ENCODE measurements around the gene DLL3. TPM values are rescaled to one million over a fixed set of nuclear protein-coding genes. Genes with fewer than 3 reads are reported as not detected.

DLL3 gene
- total and polyA plus RNA-seq, 4 donors, result not detected

GRCh38 chr19:39492788-39493187 lies 6.0 kb upstream of the DLL3 start:
- peaks cover 0 to 2% (median 2%) of the 10 kb centered on the region in 4 donors for H3K4me1 ChIP-seq (ENCODE audit: control insufficient read depth in 4 of 4, insufficient read depth in 4 of 4, low read length in 3 of 4)
- 89% methylated on average over 3 of the region's 3 CpGs for WGBS
- H3K9me3 ChIP-seq (ENCODE audit: control insufficient read depth in 4 of 4, low read length in 3 of 4), result no peaks in the 10 kb centered on the region
- no peak overlapping the region for H3K9ac ChIP-seq (ENCODE audit: low read depth in 1 of 2, low read length in 2 of 2)
- peaks cover 11 to 30% (median 18%) of the 10 kb centered on the region in 4 donors for H3K36me3 ChIP-seq (ENCODE audit: control insufficient read depth in 4 of 4, insufficient read depth in 3 of 4, low read depth in 1 of 4, low read length in 3 of 4)
- H3K27me3 ChIP-seq (ENCODE audit: control insufficient read depth in 4 of 4, insufficient read depth in 4 of 4, low read length in 3 of 4), result no peaks in the 10 kb centered on the region
- TF ChIP-seq RAD21 (IDR thresholded peaks at IDR 0.05), result no peak
- TF ChIP-seq GABPA (IDR thresholded peaks at IDR 0.05 in 1 of 2, conservative IDR thresholded peaks at IDR 0.05 in 1 of 2), result no peak
- no peak for TF ChIP-seq REST (IDR thresholded peaks at IDR 0.05)
- TF ChIP-seq MAX (IDR thresholded peaks at IDR 0.05), result no peak
- no peak for TF ChIP-seq RXRA (IDR thresholded peaks at IDR 0.05)
- no peak for TF ChIP-seq HNF4A (conservative IDR thresholded peaks at IDR 0.05)
- TF ChIP-seq NR2F2 (IDR thresholded peaks at IDR 0.05), result no peak
- H3K4me3 ChIP-seq (ENCODE audit: low read depth in 1 of 3, low read length in 3 of 3), result no peak overlapping the region
- no peak overlapping the region for H3K27ac ChIP-seq (ENCODE audit: low read depth in 1 of 2, low read length in 2 of 2)
- DNase-seq (ENCODE audit: low spot score), result no peak

GRCh38 chr19:39494661-39495060 lies 4.1 kb upstream of the DLL3 start:
- H3K36me3 ChIP-seq (ENCODE audit: control insufficient read depth in 4 of 4, insufficient read depth in 3 of 4, low read depth in 1 of 4, low read length in 3 of 4), result peaks cover 1 to 11% (median 9%) of the 10 kb centered on the region in 4 donors
- peaks cover 0 to 5% (median 3%) of the 10 kb centered on the region in 4 donors for H3K27me3 ChIP-seq (ENCODE audit: control insufficient read depth in 4 of 4, insufficient read depth in 4 of 4, low read length in 3 of 4)
- H3K27ac ChIP-seq (ENCODE audit: low read depth in 1 of 2, low read length in 2 of 2), result no peak overlapping the region
- no peak overlapping the region for H3K4me3 ChIP-seq (ENCODE audit: low read depth in 1 of 3, low read length in 3 of 3)
- 89% methylated on average over 5 of the region's 5 CpGs for WGBS
- DNase-seq (ENCODE audit: low spot score), result no peak
- H3K4me1 ChIP-seq (ENCODE audit: control insufficient read depth in 4 of 4, insufficient read depth in 4 of 4, low read length in 3 of 4), result peaks cover 0 to 11% (median 5%) of the 10 kb centered on the region in 4 donors
- no peak for TF ChIP-seq JUND (IDR thresholded peaks at IDR 0.05)
- TF ChIP-seq SP1 (IDR thresholded peaks at IDR 0.05), result no peak
- TF ChIP-seq REST (IDR thresholded peaks at IDR 0.05), result no peak
- no peak for TF ChIP-seq CTCF (IDR thresholded peaks at IDR 0.05; ENCODE audit: low read depth, low read length, missing input control)
- no peak for TF ChIP-seq TAF1 (conservative IDR thresholded peaks at IDR 0.05)
- no peak for TF ChIP-seq HNF4G (IDR thresholded peaks at IDR 0.05)
- no peak for TF ChIP-seq MAX (IDR thresholded peaks at IDR 0.05)
- TF ChIP-seq ATF3 (IDR thresholded peaks at IDR 0.05), result no peak
- no peak for TF ChIP-seq RAD21 (IDR thresholded peaks at IDR 0.05)
- no peak for TF ChIP-seq RXRA (IDR thresholded peaks at IDR 0.05)
- no peak overlapping the region for H3K9ac ChIP-seq (ENCODE audit: low read depth in 1 of 2, low read length in 2 of 2)
- no peaks in the 10 kb centered on the region for H3K9me3 ChIP-seq (ENCODE audit: control insufficient read depth in 4 of 4, low read length in 3 of 4)

Data from liver (tissue), 9 donors.